ENCODE data around the gene DHRS9.
A peak's percentile ranks its signal among the peaks of the same experiment; 100 is the strongest.

DHRS9 gene

GRCh38 chr2:169105476-169105875, 36.1 kb downstream of the DHRS9 start:
- H3K4me3 ChIP-seq (ENCODE audit: low read depth, low read length): no peak overlapping the region
- H3K4me1 ChIP-seq (ENCODE audit: control insufficient read depth, insufficient read depth, low read length): no peaks in the 10 kb centered on the region
- POLR2A ChIA-PET: no interaction called here
- CTCF ChIA-PET: interaction anchor here (0.6 to 1.7 kb wide), 2 partner anchors 27 to 256 kb away, joined by 3 to 4 read pairs; no protein-coding TSS in a partner anchor
- no peak overlapping the region for H3K27ac ChIP-seq (ENCODE audit: extremely low read depth, low read depth, low read length)
- H3K36me3 ChIP-seq (ENCODE audit: control insufficient read depth in 2 of 2, insufficient read depth in 1 of 2, low read length in 2 of 2): no peaks in the 10 kb centered on the region
- no peaks in the 10 kb centered on the region for H3K9me3 ChIP-seq (ENCODE audit: control insufficient read depth, insufficient read depth, low read depth, low read length)
- TF ChIP-seq ZNF391 (tag by site-specific recombination; IDR thresholded peaks at IDR 0.05; ENCODE audit: borderline replicate concordance, low read depth) (no peak), ZNF629 (tag by site-specific recombination; IDR thresholded peaks at IDR 0.05) (0 out of 2 replicates have a peak, but pooled peaks have one; percentile 23), ZXDB (tag by site-specific recombination; IDR thresholded peaks at IDR 0.05) (no peak), ZNF76 (tag by site-specific recombination; IDR thresholded peaks at IDR 0.05; ENCODE audit: borderline replicate concordance, low read depth) (no peak), ZNF394 (tag by site-specific recombination; IDR thresholded peaks at IDR 0.05; ENCODE audit: borderline replicate concordance) (no peak), MYNN (tag by site-specific recombination; IDR thresholded peaks at IDR 0.05; ENCODE audit: borderline replicate concordance) (no peak), SP7 (tag by site-specific recombination; IDR thresholded peaks at IDR 0.05) (peak; percentile 74), ZNF549 (tag by site-specific recombination; IDR thresholded peaks at IDR 0.05) (no peak)
- TF ChIP-seq, protein P1, sequence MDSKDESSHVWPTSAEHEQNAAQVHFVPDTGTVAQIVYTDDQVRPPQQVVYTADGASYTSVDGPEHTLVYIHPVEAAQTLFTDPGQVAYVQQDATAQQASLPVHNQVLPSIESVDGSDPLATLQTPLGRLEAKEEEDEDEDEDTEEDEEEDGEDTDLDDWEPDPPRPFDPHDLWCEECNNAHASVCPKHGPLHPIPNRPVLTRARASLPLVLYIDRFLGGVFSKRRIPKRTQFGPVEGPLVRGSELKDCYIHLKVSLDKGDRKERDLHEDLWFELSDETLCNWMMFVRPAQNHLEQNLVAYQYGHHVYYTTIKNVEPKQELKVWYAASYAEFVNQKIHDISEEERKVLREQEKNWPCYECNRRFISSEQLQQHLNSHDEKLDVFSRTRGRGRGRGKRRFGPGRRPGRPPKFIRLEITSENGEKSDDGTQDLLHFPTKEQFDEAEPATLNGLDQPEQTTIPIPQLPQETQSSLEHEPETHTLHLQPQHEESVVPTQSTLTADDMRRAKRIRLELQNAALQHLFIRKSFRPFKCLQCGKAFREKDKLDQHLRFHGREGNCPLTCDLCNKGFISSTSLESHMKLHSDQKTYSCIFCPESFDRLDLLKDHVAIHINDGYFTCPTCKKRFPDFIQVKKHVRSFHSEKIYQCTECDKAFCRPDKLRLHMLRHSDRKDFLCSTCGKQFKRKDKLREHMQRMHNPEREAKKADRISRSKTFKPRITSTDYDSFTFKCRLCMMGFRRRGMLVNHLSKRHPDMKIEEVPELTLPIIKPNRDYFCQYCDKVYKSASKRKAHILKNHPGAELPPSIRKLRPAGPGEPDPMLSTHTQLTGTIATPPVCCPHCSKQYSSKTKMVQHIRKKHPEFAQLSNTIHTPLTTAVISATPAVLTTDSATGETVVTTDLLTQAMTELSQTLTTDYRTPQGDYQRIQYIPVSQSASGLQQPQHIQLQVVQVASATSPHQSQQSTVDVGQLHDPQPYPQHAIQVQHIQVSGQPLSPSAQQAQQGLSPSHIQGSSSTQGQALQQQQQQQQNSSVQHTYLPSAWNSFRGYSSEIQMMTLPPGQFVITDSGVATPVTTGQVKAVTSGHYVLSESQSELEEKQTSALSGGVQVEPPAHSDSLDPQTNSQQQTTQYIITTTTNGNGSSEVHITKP (tag by site-specific recombination; IDR thresholded peaks at IDR 0.05): 0 out of 2 replicates have a peak, but pooled peaks have one; percentile 10
- TF ChIP-seq, protein P2, sequence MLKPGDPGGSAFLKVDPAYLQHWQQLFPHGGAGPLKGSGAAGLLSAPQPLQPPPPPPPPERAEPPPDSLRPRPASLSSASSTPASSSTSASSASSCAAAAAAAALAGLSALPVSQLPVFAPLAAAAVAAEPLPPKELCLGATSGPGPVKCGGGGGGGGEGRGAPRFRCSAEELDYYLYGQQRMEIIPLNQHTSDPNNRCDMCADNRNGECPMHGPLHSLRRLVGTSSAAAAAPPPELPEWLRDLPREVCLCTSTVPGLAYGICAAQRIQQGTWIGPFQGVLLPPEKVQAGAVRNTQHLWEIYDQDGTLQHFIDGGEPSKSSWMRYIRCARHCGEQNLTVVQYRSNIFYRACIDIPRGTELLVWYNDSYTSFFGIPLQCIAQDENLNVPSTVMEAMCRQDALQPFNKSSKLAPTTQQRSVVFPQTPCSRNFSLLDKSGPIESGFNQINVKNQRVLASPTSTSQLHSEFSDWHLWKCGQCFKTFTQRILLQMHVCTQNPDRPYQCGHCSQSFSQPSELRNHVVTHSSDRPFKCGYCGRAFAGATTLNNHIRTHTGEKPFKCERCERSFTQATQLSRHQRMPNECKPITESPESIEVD (tag by site-specific recombination; IDR thresholded peaks at IDR 0.05): 0 out of 2 replicates have a peak, but pooled peaks have one; percentile 28

DNA sequence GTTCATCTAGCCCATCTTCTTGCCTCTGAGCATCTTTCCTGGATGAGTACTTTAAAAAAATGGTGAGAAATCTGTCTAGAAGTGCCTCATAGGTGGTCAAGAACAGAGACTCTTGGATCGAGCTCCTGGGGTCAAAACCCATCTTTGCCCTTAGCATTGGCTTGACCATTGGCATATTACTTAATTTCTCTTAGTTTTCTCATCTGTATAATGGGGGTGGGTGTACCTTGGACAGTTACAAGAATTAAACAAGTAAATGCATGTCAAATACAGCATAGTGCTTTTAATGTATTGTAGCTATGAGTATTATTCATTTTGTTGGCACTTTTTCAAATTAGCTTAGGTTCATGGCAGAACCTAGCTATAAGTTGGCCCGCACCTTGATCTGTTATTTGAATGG, 36.8 kb downstream of the DHRS9 start:
- no peak for TF ChIP-seq ZNF211 (tag by site-specific recombination; IDR thresholded peaks at IDR 0.05; ENCODE audit: low read depth)
- peak; percentile 39; the same call in 1 of the 2 replicates for TF ChIP-seq REST (tag by site-specific recombination; IDR thresholded peaks at IDR 0.05)
- Histone ChIP-seq H3K9me3 (ENCODE audit: control insufficient read depth, insufficient read depth, low read depth, low read length) (no peaks in the 10 kb centered on the region), H3K4me3 (ENCODE audit: low read depth, low read length) (no peak overlapping the region), H3K36me3 (ENCODE audit: control insufficient read depth in 2 of 2, insufficient read depth in 1 of 2, low read length in 2 of 2) (no peaks in the 10 kb centered on the region), H3K4me1 (ENCODE audit: control insufficient read depth, insufficient read depth, low read length) (no peaks in the 10 kb centered on the region), H3K27ac (ENCODE audit: extremely low read depth, low read depth, low read length) (no peak overlapping the region)
- POLR2A ChIA-PET: no interaction called here
- CTCF ChIA-PET: interaction anchor here (0.6 to 1.7 kb wide), 6 partner anchors 13 to 332 kb away, joined by 3 to 4 read pairs (median 3); no protein-coding TSS in a partner anchor

Data from HEK293 (cell line).